Keratinocyte (primary cell): Measurements from ENCODE around the gene SDHC. TPM values are rescaled to one million over a fixed set of nuclear protein-coding genes. Genes with fewer than 3 reads are reported as not detected.

ENCODE experiments used
- DNase-seq: peaks from one replicate; pipeline ENCODE4 v3.0.0-alpha.2; 2011; ENCODE audit warnings: low read depth, missing footprints, low spot score
- FAIRE-seq: peaks from 2 replicates; lab custom pipeline; 2011; peaks lifted over from hg19 to GRCh38; lab: Jason Lieb, UNC
- H2AFZ ChIP-seq: 2 replicates; pipeline ENCODE4 v1.6.0; 2012; ENCODE audit warnings: low read length, control low read depth, inconsistent platforms; ENCODE audit not compliant: control insufficient read depth
- H3K27ac ChIP-seq: 2 replicates; pipeline ENCODE4 v1.5.1; 2011; ENCODE audit warnings: low read length; ENCODE audit not compliant: control insufficient read depth, insufficient read depth
- H3K27me3 ChIP-seq: 3 replicates; pipeline ENCODE4 v1.6.0; 2011; ENCODE audit warnings: low read length; ENCODE audit not compliant: control insufficient read depth, insufficient read depth; ENCODE audit errors: extremely low read depth
- H3K36me3 ChIP-seq, 2 experiments: 2 replicates in 1 of 2; 3 replicates in 1 of 2; pipeline ENCODE4 v1.5.1; 2011; ENCODE audit warnings: low read length in 2 of 2, mild to moderate bottlenecking in 1 of 2; ENCODE audit not compliant: control insufficient read depth in 2 of 2, insufficient read depth in 2 of 2; ENCODE audit errors: extremely low read depth in 1 of 2
- H3K4me1 ChIP-seq: 3 replicates; pipeline ENCODE4 v1.5.1; 2011; ENCODE audit warnings: low read length; ENCODE audit not compliant: control insufficient read depth, insufficient read depth; ENCODE audit errors: extremely low read depth
- H3K4me2 ChIP-seq: 3 replicates; pipeline ENCODE4 v1.6.0; 2011; ENCODE audit warnings: low read depth, low read length; ENCODE audit not compliant: control insufficient read depth, insufficient read depth; ENCODE audit errors: extremely low read depth
- H3K4me3 ChIP-seq, 3 experiments: fragments of 200-600 bp in 1 of 3; sonication (generic) in 1 of 3; 2 replicates in 2 of 3; 3 replicates in 1 of 3; pipeline ENCODE4 v1.5.1; 2011 to 2016; ENCODE audit warnings: low read length in 3 of 3, mild to moderate bottlenecking in 3 of 3, control low read depth in 2 of 3, inconsistent platforms in 1 of 3, low read depth in 1 of 3, mixed read lengths in 1 of 3, mixed run types in 1 of 3, moderate library complexity in 1 of 3; ENCODE audit not compliant: control insufficient read depth in 2 of 3, insufficient read depth in 2 of 3; ENCODE audit errors: extremely low read depth in 1 of 3
- H3K79me2 ChIP-seq: 2 replicates; pipeline ENCODE4 v1.6.0; 2012; ENCODE audit warnings: low read length; ENCODE audit not compliant: control insufficient read depth, insufficient read depth
- H3K9ac ChIP-seq: 3 replicates; pipeline ENCODE4 v1.6.0; 2011; ENCODE audit warnings: low read length; ENCODE audit not compliant: control insufficient read depth, insufficient read depth; ENCODE audit errors: extremely low read depth
- H3K9me1 ChIP-seq: 3 replicates; pipeline ENCODE4 v1.6.0; 2011; ENCODE audit warnings: low read length; ENCODE audit not compliant: control insufficient read depth, insufficient read depth; ENCODE audit errors: extremely low read depth
- H3K9me3 ChIP-seq: 2 replicates; pipeline ENCODE4 v1.5.1; 2012; ENCODE audit warnings: low read depth, low read length; ENCODE audit not compliant: control insufficient read depth
- H4K20me1 ChIP-seq: 3 replicates; pipeline ENCODE4 v1.6.0; 2011; ENCODE audit warnings: low read length; ENCODE audit not compliant: control insufficient read depth, insufficient read depth; ENCODE audit errors: extremely low read depth
- CTCF ChIP-seq, 3 experiments: IDR thresholded peaks in 1 of 3; conservative IDR thresholded peaks in 1 of 3; optimal IDR thresholded peaks in 1 of 3; 2 replicates in 2 of 3; 3 replicates in 1 of 3; pipeline versions ENCODE3 to v1.5.1; 2011; ENCODE audit warnings: low read length in 3 of 3, mild to moderate bottlenecking in 3 of 3, moderate library complexity in 2 of 3, control low read depth in 1 of 3, inconsistent platforms in 1 of 3; ENCODE audit not compliant: insufficient read depth in 2 of 3; ENCODE audit errors: extremely low read depth in 1 of 3
- EZH2 ChIP-seq: IDR thresholded peaks from one replicate; pipeline ENCODE4 v1.6.1; 2012; ENCODE audit warnings: inconsistent platforms, mild to moderate bottlenecking, low read length, moderate library complexity
- dilution Hi-C: fragments of 300-500 bp; cut with MboI; formaldehyde crosslinking; loops from one replicate; pipeline ENCODE4 v1.7.0; 2020; ENCODE audit warnings: low sequenced_read_pairs; ENCODE audit not compliant: extremely low pct_ligation_motif_present
- polyA plus RNA-seq, 5 experiments: library from polyadenylated mRNA; depleted of rRNA in 3 of 5; stranded (reverse) in 3 of 5; stranded (forward) in 1 of 5; unstranded in 1 of 5; fragments of >200 nt; gene quantifications; 1 replicate in 1 of 5; 2 replicates in 3 of 5; 3 replicates in 1 of 5; pipeline versions ENCODE4 v1.2.1 to v1.2.3, GENCODE V29; 2011 to 2012; ENCODE audit warnings: missing spikeins in 2 of 5, low read depth in 1 of 5, low replicate concordance in 1 of 5

The SDHC gene
- polyA plus RNA-seq, 1 donor (not counting 4 experiments of a cell fraction or from before 2014, with no cell fraction given) = 401 TPM

GRCh38 chr1:161266202-161266601, 48.0 kb upstream of the SDHC start:
- Histone ChIP-seq H3K4me1 (no peaks in the 10 kb centered on the region), H4K20me1 (no peaks in the 10 kb centered on the region), H3K9me3 (no peaks in the 10 kb centered on the region), H3K4me2 (no peak overlapping the region), H3K4me3 (no peak overlapping the region), H2AFZ (no peak overlapping the region), H3K79me2 (no peaks in the 10 kb centered on the region), H3K36me3 (no peaks in the 10 kb centered on the region), H3K27me3 (no peaks in the 10 kb centered on the region), H3K9ac (no peak overlapping the region), H3K9me1 (no peaks in the 10 kb centered on the region), H3K27ac (no peak overlapping the region)
- FAIRE-seq = no peak
- TF ChIP-seq CTCF (optimal IDR thresholded peaks at IDR 0.05 in 1 of 3, IDR thresholded peaks at IDR 0.05 in 1 of 3, conservative IDR thresholded peaks at IDR 0.05 in 1 of 3; ENCODE audit: extremely low read depth in 1 of 3, insufficient read depth in 2 of 3, low read length in 3 of 3) (no peak), EZH2 (no peak)
- DNase-seq = no peak
- dilution Hi-C loops = no loop called here

GRCh38 chr1:161266836-161267235, 47.3 kb upstream of the SDHC start:
- Histone ChIP-seq H4K20me1 (no peaks in the 10 kb centered on the region), H3K4me2 (no peak overlapping the region), H3K27ac (no peak overlapping the region), H3K4me3 (no peak overlapping the region), H2AFZ (no peak overlapping the region), H3K27me3 (no peaks in the 10 kb centered on the region), H3K9me3 (no peaks in the 10 kb centered on the region), H3K9ac (no peak overlapping the region), H3K4me1 (no peaks in the 10 kb centered on the region), H3K79me2 (no peaks in the 10 kb centered on the region), H3K9me1 (no peaks in the 10 kb centered on the region), H3K36me3 (no peaks in the 10 kb centered on the region)
- FAIRE-seq (no peak), DNase-seq (no peak)
- dilution Hi-C loops = no loop called here
- no peak for TF ChIP-seq EZH2

- Histone ChIP-seq H3K79me2 (no peaks in the 10 kb centered on the region), H3K4me2 (no peak overlapping the region), H2AFZ (no peak overlapping the region), H3K9me3 (no peaks in the 10 kb centered on the region), H3K4me1 (no peaks in the 10 kb centered on the region), H3K9ac (no peak overlapping the region), H4K20me1 (no peaks in the 10 kb centered on the region), H3K4me3 (no peak overlapping the region), H3K27me3 (no peaks in the 10 kb centered on the region), H3K36me3 (no peaks in the 10 kb centered on the region), H3K27ac (no peak overlapping the region), H3K9me1 (no peaks in the 10 kb centered on the region)
- FAIRE-seq = no peak
- TF ChIP-seq EZH2 (no peak), CTCF (optimal IDR thresholded peaks at IDR 0.05 in 1 of 3, IDR thresholded peaks at IDR 0.05 in 1 of 3, conservative IDR thresholded peaks at IDR 0.05 in 1 of 3; ENCODE audit: extremely low read depth in 1 of 3, insufficient read depth in 2 of 3, low read length in 3 of 3) (no peak)
- no peak for DNase-seq
- dilution Hi-C loops = no loop called here
Measured at GRCh38 chr1:161267321-161267720, 46.9 kb upstream of the SDHC start.
